Lower lobe of right lung (tissue), 2 donors: ENCODE data around the gene KLHL25. TPM values are rescaled to one million over a fixed set of nuclear protein-coding genes. Genes with fewer than 3 reads are reported as not detected.
"Not testable (repeated sequence)": the region's sequence is repeated elsewhere in the genome, so short reads cannot be mapped to it uniquely, and the experiment has no call there.

Source experiments
- ATAC-seq, 2 donors: fragments of 200-7000 bp; cut with Tn5 transposase; one replicate each; pipeline ENCODE4 v1.9.1; 2020 to 2022; ENCODE audit warnings: mild to moderate bottlenecking in 2 of 2, moderate library complexity in 2 of 2
- DNase-seq: peaks from one replicate; pipeline ENCODE4 v3.0.0-alpha.2; 2020
- H3K27ac ChIP-seq: fragments of 200-600 bp; one replicate; pipeline ENCODE4 v1.8.0; 2022
- H3K27me3 ChIP-seq: fragments of 200-600 bp; one replicate; pipeline ENCODE4 v1.8.0; 2022; ENCODE audit warnings: low read depth
- H3K36me3 ChIP-seq: fragments of 200-600 bp; one replicate; pipeline ENCODE4 v1.8.0; 2022; ENCODE audit warnings: mild to moderate bottlenecking
- H3K4me1 ChIP-seq: fragments of 200-600 bp; one replicate; pipeline ENCODE4 v1.8.0; 2022
- H3K4me3 ChIP-seq: fragments of 200-600 bp; one replicate; pipeline ENCODE4 v1.8.0; 2022; ENCODE audit warnings: mild to moderate bottlenecking
- H3K9me3 ChIP-seq: fragments of 200-600 bp; one replicate; pipeline ENCODE4 v1.8.0; 2022
- CTCF ChIP-seq: fragments of 200-600 bp; IDR thresholded peaks from one replicate; pipeline ENCODE4 v1.8.0; 2022; ENCODE audit warnings: antibody characterized with exemption, mild to moderate bottlenecking
- intact Hi-C: fragments of 100-400 bp; cut with DNase I; formaldehyde crosslinking; loops from one replicate; pipeline ENCODE4 v1.11.0; 2022
- total RNA-seq: library from RNA; stranded (reverse); fragmentation: NEBNext Ultra II Directional; extraction: Animal tissue kit (Norgen Biotek cat#: 25700); gene quantifications from one replicate; pipeline ENCODE4 v1.2.1, GENCODE V29; 2021
- donor health status: DM: no; HTN: yes; CAD: no; lungs with severe emphysema.

Gene KLHL25
- total RNA-seq, 1 donor from 2014 or later, result 3.0 TPM

GRCh38 chr15:85837881-85838280 is 43.2 kb upstream of the KLHL25 start:
- no peaks in the 10 kb centered on the region for H3K36me3 ChIP-seq
- H3K4me3 ChIP-seq, result no peak overlapping the region
- no peaks in the 10 kb centered on the region for H3K27me3 ChIP-seq
- no peak for TF ChIP-seq CTCF
- H3K4me1 ChIP-seq, result peaks cover 11% of the 10 kb centered on the region
- intact Hi-C loops, result loop anchor here (10.0 kb wide), 1 partner anchor 103 kb away; no protein-coding TSS in a partner anchor
- ATAC-seq (no peak), DNase-seq (no peak)
- H3K9me3 ChIP-seq, result no peaks in the 10 kb centered on the region
- H3K27ac ChIP-seq, result no peak overlapping the region

DNA sequence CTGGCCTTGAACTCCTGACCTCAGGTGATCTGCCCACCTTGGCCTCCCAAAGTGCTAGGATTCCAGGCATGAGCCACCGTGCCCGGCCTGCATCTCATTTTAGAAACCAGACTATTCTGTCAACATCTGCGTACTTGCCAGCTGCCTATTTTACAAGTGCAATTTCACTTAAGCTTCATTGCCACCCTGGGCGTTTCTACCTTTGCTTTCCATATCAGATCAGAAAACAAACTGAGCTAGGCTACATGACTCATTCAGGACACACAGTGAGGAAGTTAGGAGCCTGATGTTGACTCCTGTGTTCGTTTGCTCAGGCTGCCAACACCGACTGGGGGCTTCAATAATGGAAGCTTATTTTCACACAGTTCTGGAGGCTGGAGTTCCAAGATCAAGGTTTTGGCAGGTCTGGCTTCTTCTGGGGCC is 42.3 kb upstream of the KLHL25 start:
- intact Hi-C loops, result loop anchor here (10.0 kb wide), 1 partner anchor 102 kb away; no protein-coding TSS in a partner anchor
- no peak for DNase-seq

DNA sequence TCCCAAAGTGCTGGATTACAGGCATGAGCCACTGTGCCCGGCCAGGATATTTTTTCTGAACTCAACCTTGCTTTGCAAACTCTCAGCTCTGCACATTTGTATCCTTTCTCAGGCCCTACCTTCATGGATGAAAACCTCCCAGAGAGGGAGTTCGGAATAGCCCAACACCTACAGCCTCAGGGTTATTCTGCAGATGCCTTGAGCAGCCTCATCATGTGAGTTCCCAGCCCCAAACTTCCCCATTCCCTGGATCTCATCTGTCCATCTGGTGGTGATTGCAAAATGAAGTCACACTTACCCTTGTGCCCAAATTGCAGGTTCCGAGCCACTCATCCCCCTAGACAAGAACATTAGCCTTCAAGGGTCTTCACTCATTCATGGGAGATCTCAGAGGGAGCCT is 39.9 kb upstream of the KLHL25 start:
- H3K4me1 ChIP-seq, result no peaks in the 10 kb centered on the region
- no peak for ATAC-seq
- intact Hi-C loops, result loop anchor here (10.0 kb wide), 1 partner anchor 100 kb away; no protein-coding TSS in a partner anchor
- no peak for TF ChIP-seq CTCF
- no peaks in the 10 kb centered on the region for H3K9me3 ChIP-seq
- H3K27ac ChIP-seq, result no peak overlapping the region
- H3K36me3 ChIP-seq, result no peaks in the 10 kb centered on the region
- H3K4me3 ChIP-seq, result no peak overlapping the region
- no peaks in the 10 kb centered on the region for H3K27me3 ChIP-seq
- no peak for DNase-seq

More for the DNA sequence above, 42.3 kb upstream of the KLHL25 start:
- peak; percentile 35 to 75 for ATAC-seq
- no peak overlapping the region for H3K4me3 ChIP-seq
- H3K4me1 ChIP-seq, result peaks cover 11% of the 10 kb centered on the region
- TF ChIP-seq CTCF, result no peak
- no peaks in the 10 kb centered on the region for H3K9me3 ChIP-seq
- no peaks in the 10 kb centered on the region for H3K27me3 ChIP-seq
- H3K36me3 ChIP-seq, result no peaks in the 10 kb centered on the region
- no peak overlapping the region for H3K27ac ChIP-seq

DNA sequence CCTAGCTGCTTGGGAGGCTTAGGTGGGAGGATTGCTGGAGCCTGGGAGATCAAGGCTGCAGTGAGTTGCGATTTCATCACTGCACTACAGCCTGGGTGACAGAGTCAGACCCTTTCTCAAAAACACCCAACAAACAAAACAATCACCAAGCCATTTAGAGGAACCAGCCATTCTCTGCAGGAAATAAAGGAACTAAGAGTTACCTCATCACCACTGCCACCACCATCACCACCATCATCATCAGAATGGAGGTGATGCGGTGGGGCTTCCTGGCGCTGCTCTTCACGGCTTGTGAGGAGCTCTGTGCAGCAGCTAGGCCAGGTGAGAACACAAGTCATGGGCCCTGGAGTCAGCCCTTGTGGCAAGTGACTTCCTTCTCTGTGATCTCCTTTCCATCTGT is 37.7 kb upstream of the KLHL25 start:
- H3K27ac ChIP-seq, result no peak overlapping the region
- ATAC-seq, result peak; percentile 12 to 49
- H3K36me3 ChIP-seq, result no peaks in the 10 kb centered on the region
- no peak for DNase-seq
- H3K4me3 ChIP-seq, result no peak overlapping the region
- no peaks in the 10 kb centered on the region for H3K4me1 ChIP-seq
- TF ChIP-seq CTCF, result no peak
- no peaks in the 10 kb centered on the region for H3K9me3 ChIP-seq
- H3K27me3 ChIP-seq, result no peaks in the 10 kb centered on the region
- intact Hi-C loops, result loop anchor here (10.0 kb wide), 1 partner anchor 98 kb away; no protein-coding TSS in a partner anchor

DNA sequence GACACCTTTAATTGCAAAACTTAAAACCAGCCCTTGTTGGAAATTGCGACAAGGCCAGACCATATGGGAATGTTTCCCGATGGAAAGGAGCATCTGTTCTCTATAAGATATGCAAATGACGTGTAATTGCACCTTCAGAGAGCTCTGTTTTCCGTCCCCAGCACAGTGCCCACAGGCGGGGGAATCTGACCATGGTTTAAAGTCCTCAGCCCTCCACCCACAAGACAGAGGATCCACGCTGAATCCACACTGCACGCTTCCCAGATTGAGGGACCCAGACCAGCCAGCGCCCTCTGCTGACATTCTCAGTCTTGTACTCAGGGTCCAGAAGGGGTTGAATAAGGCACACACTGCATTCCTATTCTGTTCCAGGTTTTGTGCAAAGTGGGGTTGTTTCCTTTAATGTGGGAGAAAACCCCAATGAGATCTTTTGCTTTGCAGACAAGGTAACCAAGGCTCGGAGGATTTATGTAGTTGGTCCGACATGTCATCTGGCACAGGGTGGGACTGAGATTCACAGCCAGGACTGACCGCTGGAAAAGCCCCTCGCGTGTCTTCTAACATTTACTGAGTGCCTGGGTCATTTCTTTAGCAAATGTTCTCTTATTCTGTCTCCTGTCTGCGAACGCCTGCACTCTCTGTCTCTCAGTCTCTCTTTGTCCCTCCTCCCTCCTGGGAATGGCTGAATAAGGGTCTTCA is 36.8 kb upstream of the KLHL25 start:
- ATAC-seq (peak; percentile 77 to 85), DNase-seq (no peak)
- intact Hi-C loops, result loop anchor here (10.0 kb wide), 1 partner anchor 97 kb away; no protein-coding TSS in a partner anchor
- H3K4me3 ChIP-seq, result no peak overlapping the region
- peak; percentile 57 for TF ChIP-seq CTCF
- H3K27ac ChIP-seq, result no peak overlapping the region
- H3K4me1 ChIP-seq, result no peaks in the 10 kb centered on the region
- H3K27me3 ChIP-seq, result no peaks in the 10 kb centered on the region
- H3K36me3 ChIP-seq, result no peaks in the 10 kb centered on the region
- no peaks in the 10 kb centered on the region for H3K9me3 ChIP-seq

- intact Hi-C loops, result loop anchor here (10.0 kb wide), 1 partner anchor 95 kb away; no protein-coding TSS in a partner anchor
- not testable (repeated sequence) for DNase-seq, H3K36me3 ChIP-seq, H3K4me1 ChIP-seq, H3K27me3 ChIP-seq, H3K9me3 ChIP-seq, H3K4me3 ChIP-seq, H3K27ac ChIP-seq, ATAC-seq
Observed at GRCh38 chr15:85829754-85830153, 35.0 kb upstream of the KLHL25 start.
